ENCODE measurements around the gene C7orf25.

GRCh38 chr7:42913591-42913990, 1.7 kb upstream of the C7orf25 start:
- TF ChIP-seq, protein P1, sequence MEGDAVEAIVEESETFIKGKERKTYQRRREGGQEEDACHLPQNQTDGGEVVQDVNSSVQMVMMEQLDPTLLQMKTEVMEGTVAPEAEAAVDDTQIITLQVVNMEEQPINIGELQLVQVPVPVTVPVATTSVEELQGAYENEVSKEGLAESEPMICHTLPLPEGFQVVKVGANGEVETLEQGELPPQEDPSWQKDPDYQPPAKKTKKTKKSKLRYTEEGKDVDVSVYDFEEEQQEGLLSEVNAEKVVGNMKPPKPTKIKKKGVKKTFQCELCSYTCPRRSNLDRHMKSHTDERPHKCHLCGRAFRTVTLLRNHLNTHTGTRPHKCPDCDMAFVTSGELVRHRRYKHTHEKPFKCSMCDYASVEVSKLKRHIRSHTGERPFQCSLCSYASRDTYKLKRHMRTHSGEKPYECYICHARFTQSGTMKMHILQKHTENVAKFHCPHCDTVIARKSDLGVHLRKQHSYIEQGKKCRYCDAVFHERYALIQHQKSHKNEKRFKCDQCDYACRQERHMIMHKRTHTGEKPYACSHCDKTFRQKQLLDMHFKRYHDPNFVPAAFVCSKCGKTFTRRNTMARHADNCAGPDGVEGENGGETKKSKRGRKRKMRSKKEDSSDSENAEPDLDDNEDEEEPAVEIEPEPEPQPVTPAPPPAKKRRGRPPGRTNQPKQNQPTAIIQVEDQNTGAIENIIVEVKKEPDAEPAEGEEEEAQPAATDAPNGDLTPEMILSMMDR (IDR thresholded peaks at IDR 0.05): no peak
- TF ChIP-seq POLR2AphosphoS5 (IDR thresholded peaks at IDR 0.05; ENCODE audit: low read depth, low read length) (no peak), TCF7L2 (IDR thresholded peaks at IDR 0.05; ENCODE audit: low read depth, low read length) (no peak), SIN3A (IDR thresholded peaks at IDR 0.05; ENCODE audit: borderline replicate concordance, insufficient read depth, low read depth, low read length) (no peak)
